Fibroblast of the aortic adventitia (primary cell): ENCODE data around the gene SNCAIP. TPM values are rescaled to one million over a fixed set of nuclear protein-coding genes. Genes with fewer than 3 reads are reported as not detected.

Experiments
- DNase-seq: peaks from one replicate; pipeline ENCODE4 v3.0.0-alpha.2; 2010; ENCODE audit warnings: low read depth
- H3K4me3 ChIP-seq: 2 replicates; pipeline ENCODE4 v1.5.1; 2011; ENCODE audit warnings: low read depth, mild to moderate bottlenecking, control low read depth, low read length, moderate library complexity
- CTCF ChIP-seq: IDR thresholded peaks from 2 replicates; pipeline ENCODE4 v1.5.1; 2011; ENCODE audit warnings: mild to moderate bottlenecking, low read length, control low read depth, inconsistent platforms; ENCODE audit not compliant: insufficient read depth
- total RNA-seq: library from RNA; depleted of rRNA; stranded (reverse); fragments of >200 nt; gene quantifications from 2 replicates; pipeline ENCODE4 v1.2.3, GENCODE V29; 2012; ENCODE audit warnings: low replicate concordance

The SNCAIP gene
- total RNA-seq, 1 donor: 0.18 TPM

GRCh38 chr5:122404653-122405362 lies 92.8 kb downstream of the SNCAIP start:
- DNase-seq: no peak
- no peak overlapping the region for H3K4me3 ChIP-seq
- no peak for TF ChIP-seq CTCF

GRCh38 chr5:122405751-122406150 lies 93.7 kb downstream of the SNCAIP start:
- no peak for DNase-seq
- no peak overlapping the region for H3K4me3 ChIP-seq
- TF ChIP-seq CTCF: no peak

GRCh38 chr5:122406181-122406580 lies 94.1 kb downstream of the SNCAIP start:
- H3K4me3 ChIP-seq: no peak overlapping the region
- DNase-seq: no peak
- no peak for TF ChIP-seq CTCF

GRCh38 chr5:122408592-122409224 lies 96.7 kb downstream of the SNCAIP start:
- DNase-seq: no peak
- H3K4me3 ChIP-seq: no peak overlapping the region
- TF ChIP-seq CTCF: no peak

DNA sequence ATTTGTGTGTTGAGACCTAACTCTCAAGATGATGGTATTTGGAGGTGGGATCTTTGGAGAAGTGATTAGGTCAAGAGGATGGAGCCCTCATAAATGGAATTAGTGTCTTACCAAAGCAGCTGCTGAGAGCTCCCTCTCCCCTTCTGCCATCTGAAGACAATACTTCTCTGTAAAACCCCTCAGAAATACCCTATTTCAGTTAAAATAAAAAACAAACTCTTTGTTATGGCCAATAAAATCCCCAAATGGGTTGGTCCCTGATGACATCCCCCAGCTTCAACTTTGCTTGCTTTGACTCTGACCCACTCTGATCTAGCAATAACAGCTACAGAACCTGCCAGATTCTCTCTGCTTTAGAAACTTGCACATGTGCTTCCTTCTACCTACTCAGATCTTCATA lies 100.9 kb downstream of the SNCAIP start:
- no peak overlapping the region for H3K4me3 ChIP-seq
- DNase-seq: no peak
- TF ChIP-seq CTCF: no peak

- DNase-seq: no peak
- no peak for TF ChIP-seq CTCF
- no peak overlapping the region for H3K4me3 ChIP-seq
Observed at GRCh38 chr5:122413722-122414121, 101.7 kb downstream of the SNCAIP start.
